H1 (cell line): ENCODE measurements around the gene STK32C. TPM values are rescaled to one million over a fixed set of nuclear protein-coding genes. Genes with fewer than 3 reads are reported as not detected.

Experiments used
- ASH2L ChIP-seq: fragments of 200-600, 300-600 bp; sonication (generic); IDR thresholded peaks from one replicate; pipeline ENCODE4 v1.7.1; 2017; ENCODE audit warnings: low read length
- BCL11A ChIP-seq, 2 experiments: IDR thresholded peaks; one replicate each; pipeline ENCODE4 v1.6.1; 2011; ENCODE audit warnings: low read depth in 2 of 2, low read length in 2 of 2, mild to moderate bottlenecking in 2 of 2
- CBX5 ChIP-seq: fragments of 300-800, 300-1000 bp; sonication (generic); IDR thresholded peaks from 2 replicates; pipeline ENCODE4 v1.7.1; 2016; ENCODE audit warnings: antibody characterized with exemption, low read length, low read depth
- CHD1 ChIP-seq: IDR thresholded peaks from 2 replicates; pipeline ENCODE4 v1.6.1; 2012; ENCODE audit warnings: low read depth, low read length, improper control_type of control experiment
- POU5F1 ChIP-seq: IDR thresholded peaks from 2 replicates; pipeline ENCODE4 v1.6.1; 2011; ENCODE audit warnings: low read depth, mild to moderate bottlenecking, low read length, moderate library complexity
- SAP30 ChIP-seq: fragments of 300-600 bp; sonication (generic); IDR thresholded peaks from 2 replicates; pipeline ENCODE4 v1.7.1; 2012; ENCODE audit warnings: low read length, moderate library complexity, mild to moderate bottlenecking, inconsistent platforms; ENCODE audit not compliant: insufficient read depth, insufficient replicate concordance
- SIX5 ChIP-seq: IDR thresholded peaks from 2 replicates; pipeline ENCODE4 v1.6.1; 2011; ENCODE audit warnings: mild to moderate bottlenecking, low read depth, low read length
- polyA plus RNA-seq, 7 experiments: library from polyadenylated mRNA; depleted of rRNA in 3 of 7; stranded (reverse) in 5 of 7; unstranded in 2 of 7; fragments of >200 nt in 5 of 7; fragments of 200-250 nt in 2 of 7; gene quantifications; 1 replicate in 5 of 7; 2 replicates in 1 of 7; 4 replicates in 1 of 7; pipeline versions ENCODE4 v1.2.1 to v1.2.3, GENCODE V29; 2011 to 2013; ENCODE audit warnings: missing spikeins in 2 of 7, mixed read lengths in 2 of 7
- total RNA-seq: library from RNA; stranded (reverse); fragmentation: NEBNext Ultra II Directional; extraction: Animal tissue kit (Norgen Biotek cat#: 25700); gene quantifications from 2 replicates; pipeline ENCODE4 v1.2.1, GENCODE V29; 2021

STK32C gene
- total and polyA plus RNA-seq, 2 of the 8 experiments (the other 6 are each of a cell fraction or from before 2014, with no cell fraction given), result 10.6 to 15.6 TPM

DNA sequence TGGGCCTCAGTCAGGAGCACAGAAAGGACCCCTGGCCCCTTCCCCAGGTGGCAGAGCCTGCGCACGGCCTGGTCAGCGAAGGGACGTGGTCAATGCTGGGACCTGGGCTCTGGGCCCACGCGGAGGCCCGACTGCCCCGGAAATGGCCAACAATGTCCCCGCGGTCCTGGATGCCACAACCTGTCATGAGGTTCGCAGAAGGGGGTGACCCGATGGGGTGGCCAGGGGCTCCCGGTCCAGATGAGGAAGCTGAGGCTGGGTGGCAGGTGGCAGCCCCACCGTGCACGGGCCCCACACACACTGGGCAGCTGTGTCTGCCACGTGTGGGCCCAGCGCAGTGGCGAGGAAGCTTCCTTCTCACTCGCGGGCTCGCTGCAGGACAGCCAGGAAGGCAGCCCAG, 71.6 kb downstream of the STK32C start (continued):
- no peak for TF ChIP-seq ASH2L
- TF ChIP-seq BCL11A (IDR thresholded peaks at IDR 0.05; ENCODE audit: low read depth in 2 of 2, low read length in 2 of 2), result no peak
- no peak for TF ChIP-seq SAP30
- no peak for TF ChIP-seq CBX5
- TF ChIP-seq POU5F1, result no peak
- no peak for TF ChIP-seq CHD1
- no peak for TF ChIP-seq SIX5
